ENCODE results near the gene GCLM.
A peak's percentile ranks its signal among the peaks of the same experiment; 100 is the strongest.
"Not testable (repeated sequence)": the region's sequence is repeated elsewhere in the genome, so short reads cannot be mapped to it uniquely, and the experiment has no call there.

Gene GCLM, protein sequence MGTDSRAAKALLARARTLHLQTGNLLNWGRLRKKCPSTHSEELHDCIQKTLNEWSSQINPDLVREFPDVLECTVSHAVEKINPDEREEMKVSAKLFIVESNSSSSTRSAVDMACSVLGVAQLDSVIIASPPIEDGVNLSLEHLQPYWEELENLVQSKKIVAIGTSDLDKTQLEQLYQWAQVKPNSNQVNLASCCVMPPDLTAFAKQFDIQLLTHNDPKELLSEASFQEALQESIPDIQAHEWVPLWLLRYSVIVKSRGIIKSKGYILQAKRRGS

DNA sequence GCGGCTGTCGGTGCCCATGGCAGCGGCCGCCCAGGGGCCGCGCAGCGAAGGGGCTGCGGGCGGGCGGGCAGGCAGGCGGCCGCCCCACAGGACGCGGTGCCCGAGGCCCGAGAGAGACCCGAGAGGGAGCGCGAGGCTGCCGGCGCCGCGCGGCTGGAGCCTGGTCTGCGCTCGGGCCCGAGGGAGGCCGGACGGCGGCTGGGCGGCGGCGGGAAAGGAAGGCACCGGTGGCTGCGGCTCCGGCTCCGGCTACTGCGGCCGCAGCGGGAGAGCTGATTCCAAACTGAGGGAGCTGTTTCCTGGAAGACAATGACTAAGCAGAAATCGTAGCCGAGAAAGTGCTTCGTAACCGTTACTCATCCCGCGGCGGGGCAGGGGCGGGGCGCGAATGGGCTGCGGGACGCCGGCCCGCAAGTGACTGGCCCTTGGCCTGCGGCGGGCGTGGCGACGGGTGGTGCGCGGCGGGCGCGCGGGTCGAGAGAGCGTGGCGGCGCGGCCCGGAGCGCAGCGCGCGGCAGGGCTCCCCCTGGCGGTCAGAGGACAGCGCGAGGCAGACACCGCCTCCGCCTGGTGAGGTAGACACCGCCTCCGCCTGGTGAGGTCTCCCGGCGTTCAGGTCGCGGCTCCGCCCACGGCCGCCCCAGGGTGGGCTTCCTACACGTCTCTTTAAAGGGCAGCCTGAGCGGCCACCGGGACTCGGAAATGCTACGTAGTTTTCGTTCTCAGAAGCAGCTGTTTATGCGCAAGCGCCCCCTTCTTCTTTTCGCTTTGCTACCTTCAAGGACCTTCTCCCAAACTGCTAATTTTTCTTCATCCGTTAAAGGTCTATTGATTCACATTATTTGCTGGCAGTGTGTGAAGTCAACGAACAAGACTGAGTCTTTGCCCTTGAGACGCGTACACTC is at the start of gene GCLM:
Gene GCLM, minus strand, starts transcription at position 285 of the 905 bp plus-strand sequence. Its CDS starts 267 bp downstream, at position 18.
- DNase-seq, result peak; percentile 96

DNA sequence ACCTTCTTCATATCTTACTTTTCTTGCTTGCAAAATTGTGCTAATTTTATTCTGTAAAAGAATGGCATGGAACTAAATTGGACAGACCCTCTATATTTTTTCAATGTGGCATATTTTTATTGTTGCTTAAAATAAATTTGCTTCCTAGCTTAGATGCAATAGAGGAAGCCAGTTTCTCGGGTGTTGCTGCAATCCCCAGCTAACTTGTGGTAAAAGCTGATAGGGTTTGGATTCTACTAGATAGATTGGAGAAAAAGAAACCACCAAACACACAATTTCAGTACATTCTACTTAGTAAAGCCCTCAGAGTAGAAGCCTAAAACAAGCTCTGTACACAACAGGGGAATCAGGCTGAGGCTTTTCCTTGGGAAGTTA is 49.5 kb upstream of the GCLM start:
- DNase-seq, result no peak

DNA sequence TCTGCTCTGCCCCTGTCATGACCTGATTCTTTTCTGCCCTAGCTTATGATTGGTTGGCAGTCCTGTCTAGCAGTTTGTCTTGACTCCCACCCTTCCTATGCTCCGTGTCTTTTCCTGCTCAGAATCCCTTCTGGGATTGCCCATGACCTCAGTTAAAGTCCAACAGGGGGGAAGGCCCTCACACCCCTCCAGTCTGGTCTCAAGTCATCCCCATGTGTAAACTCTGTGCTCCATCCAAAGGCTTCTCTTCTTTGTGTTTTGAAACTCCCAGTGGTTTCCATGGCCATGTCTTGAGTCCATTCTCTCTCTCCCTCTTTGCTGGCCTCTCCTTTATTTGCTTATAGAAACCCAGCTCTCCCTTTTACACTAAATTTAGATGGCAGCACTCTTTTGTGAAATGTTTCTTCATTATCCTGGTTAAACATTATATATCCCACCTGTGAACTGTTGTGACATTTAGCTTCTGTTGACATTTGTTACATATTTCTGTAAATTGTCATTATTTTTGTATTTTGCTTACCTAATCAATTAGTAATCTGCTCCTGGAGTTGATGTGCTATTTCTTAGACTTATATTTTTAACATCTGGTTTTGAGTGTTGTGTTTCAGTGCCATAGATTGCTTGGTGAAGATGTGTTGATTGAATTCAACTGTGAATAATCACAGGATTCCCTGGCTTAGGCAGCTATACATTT is 48.9 kb upstream of the GCLM start:
- no peak for DNase-seq

DNA sequence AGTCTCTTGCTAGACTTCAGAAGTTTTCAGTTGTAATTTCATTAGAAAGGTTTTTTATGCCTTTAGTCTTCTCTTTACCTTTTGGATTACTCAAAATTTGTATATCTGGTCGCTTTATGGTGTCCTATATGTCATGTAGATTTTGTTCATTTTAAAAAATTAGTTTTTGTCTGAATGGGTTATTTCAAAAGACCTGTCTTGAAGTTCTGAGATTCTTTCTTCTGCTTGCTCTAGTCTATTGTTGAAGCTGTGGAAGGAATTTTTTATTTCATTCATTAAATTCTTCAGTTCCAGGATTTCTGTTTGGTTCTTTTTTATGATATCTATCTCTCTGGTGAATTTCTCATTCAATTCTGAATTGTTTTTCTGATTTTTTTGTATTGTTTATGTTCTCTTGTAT is 46.5 kb upstream of the GCLM start:
- DNase-seq, result no peak

DNA sequence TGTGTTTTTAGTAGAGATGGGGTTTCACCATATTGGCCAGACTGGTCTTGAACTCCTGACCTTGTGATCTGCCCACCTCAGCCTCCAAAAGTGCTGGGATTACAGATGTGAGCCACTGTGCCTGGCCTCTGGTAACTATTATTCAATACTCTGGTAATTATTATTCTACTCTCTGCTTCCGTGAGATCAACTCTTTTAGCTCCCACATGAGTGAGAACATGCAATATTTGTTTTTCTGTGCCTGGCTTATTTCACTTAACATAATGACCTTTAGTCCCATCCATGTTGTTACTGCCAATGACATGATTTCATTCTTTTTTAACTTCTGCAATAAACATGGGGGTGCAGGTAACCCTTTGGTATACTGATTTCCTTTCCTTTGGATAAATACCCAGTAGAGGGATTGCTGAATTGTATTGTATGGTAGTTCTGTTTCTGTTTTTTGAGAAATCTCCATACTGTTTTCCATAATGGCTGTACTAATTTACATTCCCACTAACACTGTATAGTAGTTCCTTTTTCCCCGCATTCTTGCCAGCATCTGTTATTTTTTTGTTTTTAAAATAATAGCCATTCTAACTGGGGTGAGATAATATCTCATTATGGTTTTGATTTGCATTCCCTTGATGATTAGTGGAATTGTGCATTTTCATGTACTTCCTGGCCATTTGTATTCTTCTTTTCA is 37.9 kb upstream of the GCLM start:
- not testable (repeated sequence) for DNase-seq

DNA sequence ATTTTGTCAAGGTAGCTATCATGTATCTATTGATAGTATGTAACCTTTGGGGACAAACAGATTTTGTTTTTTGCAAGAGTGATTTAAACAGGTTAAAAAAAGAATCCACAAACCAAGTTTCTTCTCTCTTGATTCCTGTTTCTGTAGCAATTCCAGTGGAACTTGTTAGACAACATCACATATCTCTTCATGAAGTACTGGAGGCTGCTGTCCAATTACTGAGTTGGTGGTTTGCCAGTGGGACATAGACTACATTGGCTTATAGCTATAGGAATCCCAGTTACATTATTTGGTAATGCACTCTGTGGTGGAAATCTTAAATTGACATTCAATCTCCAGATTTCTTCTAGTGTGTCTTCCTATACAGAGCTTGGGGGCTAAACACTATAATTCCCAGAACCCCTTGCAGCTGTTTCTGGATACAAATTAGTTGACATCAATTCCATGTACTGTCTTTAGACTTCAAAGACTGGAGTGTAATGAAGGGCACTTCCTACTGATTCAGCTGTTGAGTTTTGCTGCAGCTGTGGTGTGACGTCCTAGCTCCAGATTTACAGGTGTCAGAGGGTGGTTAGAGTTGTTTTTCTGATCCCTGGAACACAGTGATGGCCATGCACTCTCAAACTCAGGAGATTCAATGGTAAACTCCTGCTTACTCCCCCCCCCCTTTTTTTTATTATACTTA is 29.4 kb upstream of the GCLM start:
- no peak for DNase-seq

DNA sequence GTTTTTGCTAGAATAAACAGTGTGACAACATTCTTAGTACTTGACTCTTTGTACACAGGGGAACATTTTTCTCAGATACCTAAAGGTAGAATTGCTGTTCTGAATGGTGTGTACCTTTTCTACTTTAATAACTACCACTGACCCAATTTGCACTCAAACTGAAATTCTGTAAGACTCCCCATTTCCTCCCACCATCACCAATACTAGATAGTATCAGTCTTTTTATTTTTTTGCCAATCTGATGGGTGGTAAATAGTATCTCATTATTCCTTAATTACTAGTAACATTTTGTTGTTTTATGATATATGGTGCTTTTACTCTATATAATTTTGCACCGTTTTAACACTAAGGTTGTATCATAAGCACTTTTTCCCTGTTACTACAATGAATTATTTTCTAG is 28.8 kb upstream of the GCLM start:
- DNase-seq, result no peak

DNA sequence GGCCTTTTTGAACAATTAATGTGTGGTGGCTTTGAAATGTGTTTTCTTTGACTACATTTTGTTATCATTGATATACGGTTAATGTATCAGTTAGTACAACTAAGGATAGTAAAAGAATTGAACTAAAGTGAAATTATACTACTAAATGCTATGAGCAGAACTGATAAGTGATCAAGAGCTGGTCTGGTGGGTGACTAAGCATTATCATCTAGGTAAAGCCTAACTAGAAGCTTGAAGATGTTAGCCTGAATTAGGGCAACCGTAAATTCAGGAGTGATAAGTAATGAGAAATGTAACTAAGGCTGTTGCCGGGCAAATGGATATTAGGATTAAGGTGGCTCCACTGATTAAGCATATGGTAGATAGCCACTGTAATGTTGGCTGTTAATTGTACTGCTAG is 16.0 kb upstream of the GCLM start:
- no peak for DNase-seq

DNA sequence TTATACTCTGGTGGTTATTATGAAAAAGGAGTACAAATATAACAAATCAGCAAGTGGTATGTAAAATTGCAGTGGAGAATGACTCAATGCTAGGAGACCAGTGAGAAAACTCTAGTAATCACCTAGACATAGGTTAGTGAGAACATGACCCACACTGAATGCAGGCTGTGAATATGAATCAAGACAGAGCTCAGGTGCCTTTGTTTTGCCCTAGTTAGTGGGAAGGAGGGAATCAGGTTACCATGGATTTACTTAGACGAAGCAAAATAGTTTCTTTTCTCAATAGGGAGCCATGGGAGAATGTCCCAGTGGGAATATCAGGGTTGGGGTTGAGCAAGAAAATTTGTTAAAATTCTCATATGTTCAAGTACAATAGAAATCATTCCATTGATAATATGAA is 10.6 kb upstream of the GCLM start:
- DNase-seq, result no peak

DNA sequence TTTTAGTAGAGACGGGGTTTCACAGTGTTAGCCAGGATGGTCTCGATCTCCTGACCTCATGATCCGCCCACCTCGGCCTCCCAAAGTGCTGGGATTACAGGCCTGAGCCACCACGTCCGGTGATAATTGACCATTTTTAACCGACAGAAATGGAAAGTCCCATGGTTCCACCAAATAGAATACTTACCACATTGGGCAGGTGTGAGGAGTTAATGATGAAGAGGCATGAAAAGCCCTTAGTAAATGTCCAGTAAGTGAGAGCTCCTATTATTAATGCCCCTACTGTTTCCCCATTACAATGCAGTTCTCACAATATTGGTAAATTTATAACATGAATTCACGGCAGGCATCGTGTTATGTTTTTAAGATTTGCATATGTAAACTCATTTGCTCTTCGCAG is 8.1 kb upstream of the GCLM start:
- DNase-seq, result no peak

DNA sequence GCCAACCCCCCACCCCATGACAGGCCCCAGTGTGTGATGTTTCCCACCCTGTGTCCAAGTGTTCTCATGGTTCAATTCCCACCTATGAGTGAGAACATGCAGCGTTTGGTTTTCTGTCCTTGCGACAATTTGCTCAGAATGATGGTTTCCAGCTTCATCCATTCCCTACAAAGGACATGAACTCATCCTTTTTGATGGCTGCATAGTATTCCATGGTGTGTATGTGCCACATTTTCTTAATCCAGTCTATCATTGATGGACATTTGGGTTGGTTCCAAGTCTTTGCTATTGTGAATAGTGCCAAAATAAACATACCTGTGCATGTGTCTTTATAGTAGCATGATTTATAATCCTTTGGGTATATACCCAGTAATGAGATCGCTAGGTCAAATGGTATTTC is 1.6 kb upstream of the GCLM start:
- not testable (repeated sequence) for DNase-seq

DNA sequence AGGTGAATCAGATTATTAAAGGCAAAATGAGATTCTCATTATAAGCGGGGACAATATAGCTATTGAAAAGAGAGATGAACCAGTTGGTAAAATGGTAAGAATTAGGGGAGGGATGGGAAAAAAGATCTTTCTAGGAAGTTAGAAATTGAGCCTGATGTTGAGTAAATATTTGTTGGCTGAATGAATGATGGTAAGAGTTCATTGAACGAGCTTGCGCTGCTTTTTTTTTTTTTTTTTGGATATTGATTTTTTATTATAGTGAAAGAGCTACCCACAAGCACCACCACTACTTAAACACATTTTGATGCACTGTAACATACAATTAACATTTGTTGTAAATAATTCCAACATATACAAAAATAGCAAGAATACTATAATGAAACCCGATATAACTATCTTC is 1.1 kb upstream of the GCLM start:
- DNase-seq, result no peak

DNA sequence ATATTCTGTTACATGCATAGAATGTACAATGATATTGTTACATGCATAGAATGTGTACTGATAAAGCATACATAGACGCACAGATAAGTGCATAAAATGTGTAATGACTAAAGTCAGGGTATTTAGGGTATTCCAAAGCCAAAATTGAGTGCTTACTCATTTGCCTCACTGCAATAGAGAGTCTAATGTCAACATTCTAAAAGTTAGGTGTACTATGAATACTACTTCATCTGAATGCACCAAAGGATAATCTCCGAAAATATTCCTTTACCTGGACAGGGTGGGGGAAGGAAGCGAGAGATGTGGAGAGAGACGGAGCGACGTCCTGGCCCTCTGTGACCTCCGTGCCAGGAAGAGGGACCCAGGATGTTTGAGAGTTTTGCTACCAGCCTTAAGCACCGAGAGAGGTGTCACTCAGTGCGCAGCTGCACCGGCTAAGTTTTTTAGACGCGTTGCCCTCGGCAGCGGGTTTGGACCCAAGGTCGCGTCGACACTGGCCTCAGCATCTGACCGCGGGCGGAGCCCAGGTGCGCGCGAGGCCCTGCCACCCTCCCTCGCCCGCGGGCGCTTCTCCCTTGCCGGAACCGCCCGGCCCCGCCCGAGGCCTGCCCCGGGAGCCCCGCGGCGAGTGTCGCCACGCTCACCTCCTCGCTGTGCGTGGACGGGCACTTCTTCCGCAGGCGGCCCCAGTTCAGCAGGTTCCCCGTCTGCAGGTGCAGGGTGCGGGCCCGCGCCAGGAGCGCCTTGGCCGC is 660 bp downstream of the GCLM start:
- peak; percentile 75 for DNase-seq

DNA sequence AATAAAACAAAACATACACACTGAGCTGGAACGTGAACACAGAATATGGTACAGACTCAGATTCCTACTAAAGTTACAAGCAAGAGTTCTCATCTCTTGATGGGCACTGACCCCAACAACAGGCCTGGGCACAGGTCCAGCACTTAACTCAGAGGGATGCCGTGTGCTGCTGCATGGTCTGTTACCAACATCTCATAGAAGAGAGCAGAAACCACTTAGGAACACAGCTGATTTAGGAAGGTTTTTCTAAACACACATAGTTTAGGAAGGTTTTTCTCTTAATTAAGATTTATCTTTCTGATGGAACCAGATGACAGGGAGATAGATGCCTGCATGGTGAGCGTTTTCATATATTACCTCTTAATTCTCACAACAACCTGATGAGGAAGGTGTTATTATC is 1.5 kb downstream of the GCLM start:
- no peak for DNase-seq

DNA sequence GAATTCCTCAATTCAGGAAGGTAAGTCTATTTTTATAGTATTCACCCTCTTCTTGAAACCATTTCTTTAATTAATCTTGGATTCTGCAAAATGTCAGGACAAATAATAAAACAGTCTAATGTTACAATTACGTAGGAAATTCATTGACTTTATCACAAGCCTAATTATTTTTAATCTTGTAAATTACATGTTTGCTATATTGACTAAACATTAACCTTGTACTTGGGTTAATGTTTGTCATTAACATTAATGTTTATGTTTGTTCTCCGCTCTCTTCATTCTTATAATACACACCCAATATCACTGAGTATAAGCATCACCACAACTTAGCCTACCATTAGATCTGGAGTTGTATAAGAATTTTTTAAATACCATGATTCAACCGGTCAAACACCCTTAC is 2.8 kb downstream of the GCLM start:
- no peak for DNase-seq

DNA sequence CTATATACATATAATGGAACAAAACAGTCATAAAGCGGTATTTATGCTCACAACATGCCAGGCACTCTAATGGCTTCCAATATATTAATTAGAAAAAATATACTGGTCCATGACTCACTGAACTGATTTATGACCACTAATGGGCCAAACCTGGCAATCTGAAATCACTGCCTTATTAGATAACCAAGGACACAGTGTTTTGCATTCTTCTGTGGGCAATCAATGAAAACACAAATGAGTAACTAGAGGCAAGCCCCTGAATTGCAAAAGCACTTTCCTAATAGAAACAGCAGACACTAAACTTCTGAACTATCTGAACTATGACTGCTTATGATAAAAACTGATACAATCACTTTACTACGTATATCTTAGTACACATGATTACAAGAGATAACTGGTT is 3.5 kb downstream of the GCLM start:
- no peak for DNase-seq

DNA sequence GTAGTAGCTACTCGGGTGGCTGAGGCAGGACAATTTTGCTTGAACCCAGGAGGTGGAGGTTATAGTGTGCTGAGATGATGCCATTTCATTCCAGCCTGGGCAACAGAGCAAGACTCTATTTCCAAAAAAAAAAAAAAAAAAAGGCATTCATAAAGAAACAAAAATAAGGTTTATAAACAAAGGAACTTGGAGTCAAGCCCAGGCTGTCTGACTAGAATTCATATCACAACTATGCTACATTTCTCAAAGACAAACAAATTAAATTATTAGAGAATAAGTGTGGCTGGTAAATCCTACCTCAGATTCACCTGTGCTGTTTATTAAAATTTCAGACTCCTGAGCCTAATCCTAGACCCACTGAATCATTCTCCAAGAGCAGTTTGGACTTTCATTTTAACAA is 4.2 kb downstream of the GCLM start:
- DNase-seq, result no peak

DNA sequence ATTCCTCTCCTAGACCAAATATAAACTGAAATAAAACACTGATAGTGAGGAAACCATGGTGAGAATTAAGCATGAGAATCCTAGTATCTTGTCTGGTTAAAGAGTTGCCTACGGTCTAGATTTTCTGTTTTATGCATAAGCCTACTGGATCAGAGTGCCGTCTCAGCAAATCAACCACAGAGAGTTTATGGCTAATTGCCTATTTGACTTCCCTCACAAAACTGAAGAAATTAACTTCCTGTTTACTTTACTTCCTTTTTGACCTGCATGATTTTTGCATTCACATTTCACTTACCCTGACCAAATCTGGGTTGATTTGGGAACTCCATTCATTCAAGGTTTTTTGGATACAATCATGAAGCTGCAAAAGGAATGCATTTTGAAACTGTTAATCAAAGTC is 5.0 kb downstream of the GCLM start:
- DNase-seq, result no peak

DNA sequence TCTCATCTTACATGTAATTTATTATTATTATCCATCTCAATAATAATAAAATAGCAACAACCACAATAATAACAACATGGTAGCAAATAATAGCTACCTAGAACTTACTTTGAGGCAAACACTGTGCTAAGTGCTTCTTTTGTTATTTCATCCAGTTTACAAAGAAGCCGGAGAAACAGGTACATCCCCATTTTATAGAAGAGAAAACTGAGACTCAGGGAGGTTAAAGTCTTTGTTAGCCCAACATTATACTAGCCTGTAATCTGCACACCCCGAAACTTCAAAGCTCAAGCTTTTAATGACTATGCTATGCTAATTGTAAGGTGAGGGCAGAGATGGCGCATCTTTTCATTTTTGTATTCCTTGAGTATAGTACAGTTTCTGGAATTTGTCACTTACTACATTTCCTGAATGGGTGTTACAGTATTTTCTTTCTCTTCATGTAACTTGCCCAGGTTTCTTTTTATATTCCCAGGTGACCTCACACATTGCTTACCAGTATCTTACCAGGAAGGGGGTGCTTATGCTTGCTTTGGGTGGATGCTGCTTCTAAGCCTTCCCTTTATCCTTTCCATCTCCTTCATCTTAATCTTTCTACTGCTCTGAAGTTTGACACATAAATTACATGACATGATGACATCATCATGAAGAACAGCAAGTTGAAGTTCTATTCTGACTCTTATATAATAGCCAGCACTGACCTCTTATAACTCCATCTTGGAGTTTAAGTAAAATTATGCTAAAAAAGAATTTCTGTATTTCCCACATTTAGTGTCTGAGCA is 8.3 kb downstream of the GCLM start:
- DNase-seq, result no peak

DNA sequence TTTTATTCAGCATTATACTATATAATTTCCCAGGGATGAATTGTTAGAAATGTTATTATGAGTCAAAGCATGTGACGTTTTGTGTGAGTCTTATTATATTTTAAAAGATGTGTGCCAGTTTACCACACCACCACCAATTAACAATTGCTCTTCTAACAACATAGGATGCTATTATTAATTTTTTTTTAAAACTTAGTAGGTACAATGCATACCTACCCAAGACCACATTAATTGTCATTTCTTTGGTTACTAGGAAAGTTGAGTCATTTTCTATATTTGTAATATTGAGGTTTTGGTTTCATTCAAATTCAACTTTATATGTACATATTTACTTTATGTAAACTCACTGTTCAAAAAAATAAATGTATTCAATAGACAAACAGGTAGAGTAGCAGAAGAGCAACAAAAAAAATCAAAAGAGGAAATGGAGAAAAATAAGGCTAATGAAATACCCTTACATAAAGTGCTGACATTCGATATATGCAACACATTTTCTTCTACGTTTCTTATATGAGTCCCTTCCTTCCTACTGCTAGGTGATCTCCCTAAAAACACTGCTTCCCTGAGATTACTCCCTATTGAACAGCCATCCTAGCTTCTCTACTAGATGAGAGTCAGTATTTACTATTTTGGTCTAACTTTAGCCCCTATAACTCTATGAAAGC is 9.6 kb downstream of the GCLM start:
- no peak for DNase-seq

Measured in activated CD8-positive, alpha-beta memory T cell treated with anti-CD3 and anti-CD28 coated beads, Interleukin-2, amount 50 U/mL, for 48 hours (primary cell).